Activated naive CD4-positive, alpha-beta T cell treated with anti-CD3 and anti-CD28 coated beads, Interleukin-2, amount 10 ng/mL, durations not matched to agents 5 hours and 36 hours (primary cell): Measurements from ENCODE around the gene KRTAP2-4. TPM values are rescaled to one million over a fixed set of nuclear protein-coding genes. Genes with fewer than 3 reads are reported as not detected.

Experiments
- total RNA-seq, 2 experiments: library from RNA; stranded (reverse); gene quantifications; one replicate each; pipeline ENCODE4 v1.2.3, GENCODE V29; 2021

Gene KRTAP2-4
- not detected for total RNA-seq

GRCh38 chr17:41065829-41066624 is at the start of gene KRTAP2-4:
Gene KRTAP2-4, minus strand, starts transcription at chr17:41065879. Its CDS starts 34 bp downstream, at chr17:41065845.

GRCh38 chr17:41105347-41105746 is 39.7 kb upstream of the KRTAP2-4 start, which contains the start of gene KRTAP4-9:
Gene KRTAP4-9, plus strand, starts transcription at chr17:41105389. Its CDS starts 0 bp downstream, at chr17:41105389.

GRCh38 chr17:41101586-41102259 is 36.0 kb upstream of the KRTAP2-4 start, which contains the start of gene KRTAP4-16:
Gene KRTAP4-16, minus strand, starts transcription at chr17:41102209. Its CDS starts 0 bp downstream, at chr17:41102209.

GRCh38 chr17:41098042-41098441 is 32.4 kb upstream of the KRTAP2-4 start, which contains the start of gene KRTAP4-8:
Gene KRTAP4-8, minus strand, starts transcription at chr17:41098142. Its CDS starts 58 bp downstream, at chr17:41098084.

GRCh38 chr17:41084100-41084856 is 18.6 kb upstream of the KRTAP2-4 start, which contains the start of gene KRTAP4-7:
Gene KRTAP4-7, plus strand, starts transcription at chr17:41084150. Its CDS starts 57 bp downstream, at chr17:41084207.

GRCh38 chr17:41060052-41060604 is 5.6 kb downstream of the KRTAP2-4 start, which contains the start of gene KRTAP2-3:
Gene KRTAP2-3, minus strand, starts transcription at chr17:41060114. Its CDS starts 64 bp downstream, at chr17:41060050.

GRCh38 chr17:41055130-41055529 is 10.5 kb downstream of the KRTAP2-4 start, which contains the start of gene KRTAP2-2:
Gene KRTAP2-2, minus strand, starts transcription at chr17:41055230. Its CDS starts 19 bp downstream, at chr17:41055211.

GRCh38 chr17:41046735-41047465 is 18.8 kb downstream of the KRTAP2-4 start, which contains the start of gene KRTAP2-1:
Gene KRTAP2-1, minus strand, starts transcription at chr17:41047316. Its CDS starts 49 bp downstream, at chr17:41047267.

GRCh38 chr17:41040783-41041571 is 24.7 kb downstream of the KRTAP2-4 start, which contains the start of gene KRTAP1-1:
Gene KRTAP1-1, minus strand, starts transcription at chr17:41041450. Its CDS starts 53 bp downstream, at chr17:41041397.

GRCh38 chr17:41034346-41034935 is 31.2 kb downstream of the KRTAP2-4 start, which contains the start of gene KRTAP1-3:
Gene KRTAP1-3, minus strand, starts transcription at chr17:41034874. Its CDS starts 53 bp downstream, at chr17:41034821.

GRCh38 chr17:41029633-41030245 is 35.9 kb downstream of the KRTAP2-4 start, which contains the start of gene KRTAP1-4:
Gene KRTAP1-4, minus strand, starts transcription at chr17:41030195. Its CDS starts 117 bp downstream, at chr17:41030078.

GRCh38 chr17:41026715-41027471 is 38.8 kb downstream of the KRTAP2-4 start, which contains the start of gene KRTAP1-5:
Gene KRTAP1-5, minus strand, starts transcription at chr17:41027208. Its CDS starts 53 bp downstream, at chr17:41027155.

Other genes with a start within 250 kb of the KRTAP2-4 start
- 10 to 100 TPM; 23.9 to 29.7 TPM for gene KRT10, start 243.3 kb downstream of the KRTAP2-4 start, total RNA-seq
- gene KRT12, start 198.7 kb downstream of the KRTAP2-4 start, total RNA-seq, result not detected
- not detected for gene KRT20, start 180.6 kb downstream of the KRTAP2-4 start, total RNA-seq
- gene KRT23, start 128.2 kb downstream of the KRTAP2-4 start, total RNA-seq, result not detected
- not detected for gene KRT39, start 98.9 kb downstream of the KRTAP2-4 start, total RNA-seq
- gene KRT40, start 81.6 kb downstream of the KRTAP2-4 start, total RNA-seq, result not detected
- not detected for gene KRTAP3-3, start 71.7 kb downstream of the KRTAP2-4 start, total RNA-seq
- not detected for gene KRTAP3-2, start 66.0 kb downstream of the KRTAP2-4 start, total RNA-seq
- gene KRTAP3-1, start 56.8 kb downstream of the KRTAP2-4 start, total RNA-seq, result not detected
- gene KRTAP1-5, start 38.7 kb downstream of the KRTAP2-4 start, total RNA-seq, result not detected
- gene KRTAP1-4, start 35.7 kb downstream of the KRTAP2-4 start, total RNA-seq, result not detected
- not detected for gene KRTAP1-3, start 31.0 kb downstream of the KRTAP2-4 start, total RNA-seq
- not detected for gene KRTAP1-1, start 24.4 kb downstream of the KRTAP2-4 start, total RNA-seq
- gene KRTAP2-1, start 18.6 kb downstream of the KRTAP2-4 start, total RNA-seq, result not detected
- not detected for gene KRTAP2-2, start 10.6 kb downstream of the KRTAP2-4 start, total RNA-seq
- gene KRTAP2-3, start 5.8 kb downstream of the KRTAP2-4 start, total RNA-seq, result not detected
- gene KRTAP4-7, start 18.3 kb upstream of the KRTAP2-4 start, total RNA-seq, result not detected
- not detected for gene KRTAP4-8, start 32.3 kb upstream of the KRTAP2-4 start, total RNA-seq
- not detected for gene KRTAP4-16, start 36.3 kb upstream of the KRTAP2-4 start, total RNA-seq
- gene KRTAP4-9, start 39.5 kb upstream of the KRTAP2-4 start, total RNA-seq, result not detected
- gene KRTAP4-11, start 52.5 kb upstream of the KRTAP2-4 start, total RNA-seq, result not detected
- gene KRTAP4-12, start 58.3 kb upstream of the KRTAP2-4 start, total RNA-seq, result not detected
- not detected for gene KRTAP4-6, start 74.7 kb upstream of the KRTAP2-4 start, total RNA-seq
- not detected for gene KRTAP4-5, start 83.9 kb upstream of the KRTAP2-4 start, total RNA-seq
- not detected for gene KRTAP4-4, start 94.9 kb upstream of the KRTAP2-4 start, total RNA-seq
- not detected for gene KRTAP4-3, start 102.3 kb upstream of the KRTAP2-4 start, total RNA-seq
- not detected for gene KRTAP4-2, start 112.3 kb upstream of the KRTAP2-4 start, total RNA-seq
- not detected for gene KRTAP4-1, start 119.0 kb upstream of the KRTAP2-4 start, total RNA-seq
- gene KRTAP9-1, start 124.0 kb upstream of the KRTAP2-4 start, total RNA-seq, result not detected
- not detected for gene KRTAP9-2, start 160.8 kb upstream of the KRTAP2-4 start, total RNA-seq
- gene KRTAP9-3, start 166.6 kb upstream of the KRTAP2-4 start, total RNA-seq, result not detected
- not detected for gene KRTAP9-8, start 172.1 kb upstream of the KRTAP2-4 start, total RNA-seq
- not detected for gene KRTAP9-4, start 183.8 kb upstream of the KRTAP2-4 start, total RNA-seq
- not detected for gene KRTAP9-9, start 189.5 kb upstream of the KRTAP2-4 start, total RNA-seq
- gene KRTAP9-6, start 199.5 kb upstream of the KRTAP2-4 start, total RNA-seq, result not detected
- gene KRTAP9-7, start 209.8 kb upstream of the KRTAP2-4 start, total RNA-seq, result not detected
- under 1 TPM in 1 of 2 experiments, not detected in 1; 0.20 TPM for gene KRTAP29-1, start 237.0 kb upstream of the KRTAP2-4 start, total RNA-seq
- under 1 TPM in 1 of 2 experiments, not detected in 1; 0.14 TPM for gene KRTAP16-1, start 243.4 kb upstream of the KRTAP2-4 start, total RNA-seq
- gene KRTAP17-1, start 249.8 kb upstream of the KRTAP2-4 start, total RNA-seq, result not detected